CD4-positive, alpha-beta T cell treated with Interleukin-4 for 1 hour (primary cell): Measurements from ENCODE around the gene SEMA3E.

Source experiments
- DNase-seq, 2 donors: peaks; one replicate each; pipeline ENCODE4 v3.0.0-alpha.2; 2020 to 2022

Gene SEMA3E

GRCh38 chr7:83640731-83641537 lies 8.0 kb downstream of the SEMA3E start:
- no peak for DNase-seq

- DNase-seq: no peak
Observed at GRCh38 chr7:83640240-83640639, 8.7 kb downstream of the SEMA3E start.

- DNase-seq: no peak
Observed at GRCh38 chr7:83633516-83633915, 15.4 kb downstream of the SEMA3E start.

GRCh38 chr7:83629117-83629880 lies 19.6 kb downstream of the SEMA3E start:
- DNase-seq: no peak

GRCh38 chr7:83617858-83618257 lies 31.1 kb downstream of the SEMA3E start:
- no peak for DNase-seq

- no peak for DNase-seq
Observed at GRCh38 chr7:83614112-83614511, 34.8 kb downstream of the SEMA3E start.

GRCh38 chr7:83613232-83613631 lies 35.7 kb downstream of the SEMA3E start:
- DNase-seq: no peak

- DNase-seq: no peak
Observed at GRCh38 chr7:83611776-83612175, 37.2 kb downstream of the SEMA3E start.

- DNase-seq: no peak
Observed at GRCh38 chr7:83610649-83611304, 38.2 kb downstream of the SEMA3E start.

GRCh38 chr7:83608716-83609115 lies 40.2 kb downstream of the SEMA3E start:
- no peak for DNase-seq

GRCh38 chr7:83603649-83604048 lies 45.3 kb downstream of the SEMA3E start:
- no peak for DNase-seq

GRCh38 chr7:83599131-83599530 lies 49.8 kb downstream of the SEMA3E start:
- no peak for DNase-seq

GRCh38 chr7:83593921-83594475 lies 54.9 kb downstream of the SEMA3E start:
- no peak for DNase-seq

- no peak for DNase-seq
Observed at GRCh38 chr7:83588602-83589240, 60.2 kb downstream of the SEMA3E start.

- DNase-seq: no peak
Observed at GRCh38 chr7:83586281-83586680, 62.7 kb downstream of the SEMA3E start.

- DNase-seq: no peak
Observed at GRCh38 chr7:83581667-83582435, 67.1 kb downstream of the SEMA3E start.

GRCh38 chr7:83579740-83580139 lies 69.2 kb downstream of the SEMA3E start:
- no peak for DNase-seq

- no peak for DNase-seq
Observed at GRCh38 chr7:83575436-83575835, 73.5 kb downstream of the SEMA3E start.

GRCh38 chr7:83574616-83575015 lies 74.3 kb downstream of the SEMA3E start:
- no peak for DNase-seq

- no peak for DNase-seq
Observed at GRCh38 chr7:83562960-83563359, 86.0 kb downstream of the SEMA3E start.

GRCh38 chr7:83562289-83562688 lies 86.7 kb downstream of the SEMA3E start:
- no peak for DNase-seq

- no peak for DNase-seq
Observed at GRCh38 chr7:83559887-83560286, 89.1 kb downstream of the SEMA3E start.
